ENCODE data around the gene CYLD.

DNA sequence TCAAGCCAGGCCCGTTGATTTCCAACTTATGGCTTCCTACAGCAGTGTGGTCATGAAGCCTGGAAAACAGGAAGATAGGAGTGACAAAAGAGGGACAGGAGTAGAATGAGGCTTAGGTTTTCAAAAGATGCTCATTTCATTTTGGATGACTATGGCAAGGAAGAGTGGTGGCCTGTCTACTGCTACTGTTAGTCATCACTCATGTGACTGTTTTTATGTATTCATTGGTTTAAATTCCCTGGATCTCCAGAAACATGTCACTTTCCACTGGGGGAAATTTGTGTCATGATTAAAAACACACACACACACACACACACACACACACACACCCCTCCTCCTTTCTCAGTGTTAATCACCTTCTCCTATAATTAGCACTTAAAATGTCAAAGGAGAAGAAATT, 1.1 kb upstream of the CYLD start:
- TF ChIP-seq CTCF (IDR thresholded peaks at IDR 0.05), result no peak
- TF ChIP-seq POLR2A (IDR thresholded peaks at IDR 0.05), result no peak
